MM.1S (cell line): ENCODE measurements around the gene SUPT7L.

Experiments used
- CTCF ChIP-seq: fragments of 300-600 bp; sonication (generic); IDR thresholded peaks from 2 replicates; pipeline ENCODE4 v1.5.1; 2016; ENCODE audit warnings: antibody characterized with exemption, low read length, mixed read lengths
- EZH2 ChIP-seq: fragments of 300-600 bp; sonication (generic); optimal IDR thresholded peaks from 2 replicates; pipeline ENCODE3; 2017; ENCODE audit warnings: low read depth, mild to moderate bottlenecking, antibody characterized with exemption, low read length, mixed read lengths
- EZH2phosphoT487 ChIP-seq: fragments of 300-600 bp; sonication (generic); IDR thresholded peaks from 2 replicates; pipeline ENCODE4 v1.6.1; 2018; ENCODE audit warnings: antibody characterized with exemption, low read length

GRCh38 chr2:27685577-27685976 lies 22.2 kb upstream of the SUPT7L start:
- TF ChIP-seq CTCF (no peak), EZH2phosphoT487 (no peak), EZH2 (no peak)
